Measurements from ENCODE around the gene TTC7B. TPM values are rescaled to one million over a fixed set of nuclear protein-coding genes. Genes with fewer than 3 reads are reported as not detected.

The TTC7B gene
- total and polyA plus RNA-seq, 9 of the 15 experiments (the other 6 are each of a cell fraction or from before 2014, with no cell fraction given) = 2.2 to 77.2 (median 36.7) TPM

DNA sequence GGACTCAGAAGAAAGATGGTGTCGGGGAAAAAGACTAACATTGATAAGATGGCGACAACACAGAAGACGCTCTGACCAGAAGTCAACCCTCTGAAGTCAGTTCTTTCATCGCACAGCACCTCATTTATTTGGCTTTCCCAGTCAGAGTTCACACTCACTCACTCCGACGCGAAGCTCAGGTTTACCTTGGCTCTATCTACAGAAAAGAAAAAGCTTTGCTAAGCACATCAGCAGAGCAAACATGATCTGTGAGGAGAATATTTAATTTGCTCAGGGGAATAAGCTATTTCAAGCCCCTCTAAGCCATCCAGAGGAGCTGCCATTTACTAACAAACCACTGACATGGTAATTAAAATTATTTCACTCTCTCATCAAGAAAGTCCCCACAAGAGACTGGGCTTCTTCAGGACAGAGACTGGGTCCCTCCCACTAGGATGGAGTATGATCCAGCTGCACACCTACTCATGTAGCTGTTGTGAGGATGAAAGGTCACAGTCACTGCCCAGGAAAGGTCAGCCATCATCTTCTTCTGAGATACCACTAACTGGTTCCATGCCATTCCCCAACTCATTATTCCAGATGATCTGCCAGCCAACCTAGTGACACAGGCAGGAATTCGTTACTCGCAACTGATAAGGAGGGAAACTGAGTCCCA is 111.4 kb downstream of the TTC7B start:
- no peaks in the 10 kb centered on the region for H3K4me1 ChIP-seq (replicated peaks in 1 of 2; ENCODE audit: control insufficient read depth in 2 of 2, insufficient read depth in 2 of 2, low read length in 2 of 2)
- ATAC-seq (no peak), FAIRE-seq (no peak), DNase-seq (ENCODE audit: extremely low read depth in 1 of 4, low spot score in 3 of 4) (no peak)
- in situ Hi-C loops (cut with MboI) (no loop called here), intact Hi-C loops (cut with micrococcal nuclease) (no loop called here)
- no peak overlapping the region for H3K4me3 ChIP-seq
- H2AFZ ChIP-seq (ENCODE audit: low read depth, low read length) = no peak overlapping the region
- CTCF ChIA-PET (ENCODE audit: low intra/inter-chr PET ratio) = no interaction called here
- no peaks in the 10 kb centered on the region for H3K9me1 ChIP-seq (ENCODE audit: control insufficient read depth, insufficient read depth, low read length)
- H3K27me3 ChIP-seq (ENCODE audit: control insufficient read depth in 2 of 2, insufficient read depth in 2 of 2, low read length in 2 of 2) = no peaks in the 10 kb centered on the region
- POLR2A ChIA-PET = interaction anchor here (0.6 kb wide), 1 partner anchor 95 kb away, joined by 3 read pairs; no protein-coding TSS in a partner anchor
- H3K9ac ChIP-seq (ENCODE audit: insufficient read depth in 1 of 2, low read depth in 2 of 2, low read length in 2 of 2) = no peak overlapping the region
- H3K4me2 ChIP-seq (ENCODE audit: insufficient read depth, low read length) = no peak overlapping the region
- H4K20me1 ChIP-seq (replicated peaks; ENCODE audit: control insufficient read depth, insufficient read depth, low read length) = no peaks in the 10 kb centered on the region
- no TSS peak for BruUV-seq (replicated peaks)
- TF ChIP-seq JUN (IDR thresholded peaks at IDR 0.05; ENCODE audit: borderline replicate concordance, low read depth, low read length) (no peak), JUN (CRISPR knock-in tag; IDR thresholded peaks at IDR 0.05; ENCODE audit: borderline replicate concordance) (no peak), CAMTA2 (CRISPR knock-in tag; conservative IDR thresholded peaks at IDR 0.05) (no peak), SREBF1 (IDR thresholded peaks at IDR 0.05; ENCODE audit: borderline replicate concordance, low read depth, low read length) (no peak), ZFPM2 (CRISPR knock-in tag; IDR thresholded peaks at IDR 0.05) (no peak), KAT7 (CRISPR knock-in tag; IDR thresholded peaks at IDR 0.05; ENCODE audit: borderline replicate concordance) (no peak), MECOM (CRISPR knock-in tag; IDR thresholded peaks at IDR 0.05) (no peak), ZNF436 (CRISPR knock-in tag; IDR thresholded peaks at IDR 0.05) (no peak), CEBPG (CRISPR knock-in tag; IDR thresholded peaks at IDR 0.05) (no peak), CEBPG (tag; conservative IDR thresholded peaks at IDR 0.05 in 1 of 2, IDR thresholded peaks at IDR 0.05 in 1 of 2) (no peak)
- TF ChIP-seq, protein P1, sequence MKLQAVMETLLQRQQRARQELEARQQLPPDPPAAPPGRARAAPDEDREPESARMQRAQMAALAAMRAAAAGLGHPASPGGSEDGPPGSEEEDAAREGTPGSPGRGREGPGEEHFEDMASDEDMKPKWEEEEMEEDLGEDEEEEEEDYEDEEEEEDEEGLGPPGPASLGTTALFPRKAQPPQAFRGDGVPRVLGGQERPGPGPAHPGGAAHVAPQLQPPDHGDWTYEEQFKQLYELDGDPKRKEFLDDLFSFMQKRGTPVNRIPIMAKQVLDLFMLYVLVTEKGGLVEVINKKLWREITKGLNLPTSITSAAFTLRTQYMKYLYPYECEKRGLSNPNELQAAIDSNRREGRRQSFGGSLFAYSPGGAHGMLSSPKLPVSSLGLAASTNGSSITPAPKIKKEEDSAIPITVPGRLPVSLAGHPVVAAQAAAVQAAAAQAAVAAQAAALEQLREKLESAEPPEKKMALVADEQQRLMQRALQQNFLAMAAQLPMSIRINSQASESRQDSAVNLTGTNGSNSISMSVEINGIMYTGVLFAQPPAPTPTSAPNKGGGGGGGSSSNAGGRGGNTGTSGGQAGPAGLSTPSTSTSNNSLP (IDR thresholded peaks at IDR 0.05; ENCODE audit: borderline replicate concordance, low read depth, low read length) = no peak
- TF ChIP-seq, protein P2, sequence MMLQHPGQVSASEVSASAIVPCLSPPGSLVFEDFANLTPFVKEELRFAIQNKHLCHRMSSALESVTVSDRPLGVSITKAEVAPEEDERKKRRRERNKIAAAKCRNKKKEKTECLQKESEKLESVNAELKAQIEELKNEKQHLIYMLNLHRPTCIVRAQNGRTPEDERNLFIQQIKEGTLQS (IDR thresholded peaks at IDR 0.05) = no peak
- TF ChIP-seq, protein P2 (CRISPR knock-in tag; conservative IDR thresholded peaks at IDR 0.05) = no peak
- WGBS (ENCODE audit: insufficient coverage, low coverage, missing lambda C conversion rate) = 88% methylated on average over 7 of the region's 9 CpGs
- H3K36me3 ChIP-seq (ENCODE audit: control insufficient read depth, insufficient read depth, low read length) = no peaks in the 10 kb centered on the region; the same call in 2 of the 3 replicates
- no peak overlapping the region for H3K27ac ChIP-seq (ENCODE audit: extremely low read depth, low read depth, low read length)
- no peaks in the 10 kb centered on the region for H3K9me3 ChIP-seq (replicated peaks; ENCODE audit: control insufficient read depth, insufficient read depth, low read depth, low read length)
- H3K79me2 ChIP-seq (ENCODE audit: control insufficient read depth, insufficient read depth, low read length) = no peaks in the 10 kb centered on the region

Measured in K562 (cell line).